Epithelial cell of proximal tubule (primary cell): ENCODE data around the gene ISYNA1. TPM values are rescaled to one million over a fixed set of nuclear protein-coding genes. Genes with fewer than 3 reads are reported as not detected.

Experiments
- DNase-seq: peaks from one replicate; pipeline ENCODE4 v3.0.0-alpha.2; 2011; ENCODE audit warnings: low read depth
- H3K4me3 ChIP-seq: 2 replicates; pipeline ENCODE4 v1.5.1; 2011; ENCODE audit warnings: low read depth, mild to moderate bottlenecking, low read length
- total RNA-seq: library from RNA; depleted of rRNA; stranded (reverse); fragments of >200 nt; gene quantifications from 2 replicates; pipeline ENCODE4 v1.2.3, GENCODE V29; 2015
- TF ChIP-seq, protein P1 (sequence below): conservative IDR thresholded peaks from 2 replicates; pipeline ENCODE4 v1.5.1; 2012; ENCODE audit warnings: low read depth, mild to moderate bottlenecking, low read length

Gene ISYNA1
- total RNA-seq, 1 donor from 2014 or later, result 115 TPM

DNA sequence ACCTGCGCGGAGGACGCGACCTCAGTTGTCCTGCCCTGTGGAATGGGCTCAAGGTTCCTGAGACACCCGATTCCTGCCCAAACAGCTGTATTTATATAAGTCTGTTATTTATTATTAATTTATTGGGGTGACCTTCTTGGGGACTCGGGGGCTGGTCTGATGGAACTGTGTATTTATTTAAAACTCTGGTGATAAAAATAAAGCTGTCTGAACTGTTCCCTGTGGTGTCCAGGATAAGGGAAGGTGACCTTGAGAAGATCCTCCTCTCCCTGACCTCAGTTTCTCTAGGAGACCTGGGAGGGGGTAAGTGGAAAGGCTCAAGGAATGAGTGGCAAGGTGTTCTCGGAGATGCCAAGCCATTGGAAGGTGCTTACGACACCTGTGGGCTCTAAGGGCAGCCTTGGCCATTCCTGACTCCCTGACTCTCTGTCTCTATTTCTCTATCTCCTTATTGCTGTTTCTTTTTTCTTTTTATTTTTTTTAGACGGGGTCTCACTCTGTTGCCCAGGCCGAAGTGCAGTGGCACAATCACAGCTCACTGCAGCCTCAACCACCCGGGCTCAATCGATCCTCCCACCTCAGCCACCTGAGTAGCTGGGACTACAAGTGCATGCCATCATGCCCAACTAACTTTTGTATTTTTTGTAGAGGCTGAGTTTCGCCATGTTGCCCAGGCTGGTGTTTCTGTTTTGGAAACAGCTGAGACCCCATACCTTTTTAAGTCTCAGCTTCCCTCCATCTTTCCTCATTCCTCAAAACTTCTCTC lies 48.8 kb downstream of the ISYNA1 start:
- H3K4me3 ChIP-seq, result peak overlapping the region; percentile 85
- DNase-seq, result no peak
- TF ChIP-seq, protein P1, sequence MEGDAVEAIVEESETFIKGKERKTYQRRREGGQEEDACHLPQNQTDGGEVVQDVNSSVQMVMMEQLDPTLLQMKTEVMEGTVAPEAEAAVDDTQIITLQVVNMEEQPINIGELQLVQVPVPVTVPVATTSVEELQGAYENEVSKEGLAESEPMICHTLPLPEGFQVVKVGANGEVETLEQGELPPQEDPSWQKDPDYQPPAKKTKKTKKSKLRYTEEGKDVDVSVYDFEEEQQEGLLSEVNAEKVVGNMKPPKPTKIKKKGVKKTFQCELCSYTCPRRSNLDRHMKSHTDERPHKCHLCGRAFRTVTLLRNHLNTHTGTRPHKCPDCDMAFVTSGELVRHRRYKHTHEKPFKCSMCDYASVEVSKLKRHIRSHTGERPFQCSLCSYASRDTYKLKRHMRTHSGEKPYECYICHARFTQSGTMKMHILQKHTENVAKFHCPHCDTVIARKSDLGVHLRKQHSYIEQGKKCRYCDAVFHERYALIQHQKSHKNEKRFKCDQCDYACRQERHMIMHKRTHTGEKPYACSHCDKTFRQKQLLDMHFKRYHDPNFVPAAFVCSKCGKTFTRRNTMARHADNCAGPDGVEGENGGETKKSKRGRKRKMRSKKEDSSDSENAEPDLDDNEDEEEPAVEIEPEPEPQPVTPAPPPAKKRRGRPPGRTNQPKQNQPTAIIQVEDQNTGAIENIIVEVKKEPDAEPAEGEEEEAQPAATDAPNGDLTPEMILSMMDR, result no peak

DNA sequence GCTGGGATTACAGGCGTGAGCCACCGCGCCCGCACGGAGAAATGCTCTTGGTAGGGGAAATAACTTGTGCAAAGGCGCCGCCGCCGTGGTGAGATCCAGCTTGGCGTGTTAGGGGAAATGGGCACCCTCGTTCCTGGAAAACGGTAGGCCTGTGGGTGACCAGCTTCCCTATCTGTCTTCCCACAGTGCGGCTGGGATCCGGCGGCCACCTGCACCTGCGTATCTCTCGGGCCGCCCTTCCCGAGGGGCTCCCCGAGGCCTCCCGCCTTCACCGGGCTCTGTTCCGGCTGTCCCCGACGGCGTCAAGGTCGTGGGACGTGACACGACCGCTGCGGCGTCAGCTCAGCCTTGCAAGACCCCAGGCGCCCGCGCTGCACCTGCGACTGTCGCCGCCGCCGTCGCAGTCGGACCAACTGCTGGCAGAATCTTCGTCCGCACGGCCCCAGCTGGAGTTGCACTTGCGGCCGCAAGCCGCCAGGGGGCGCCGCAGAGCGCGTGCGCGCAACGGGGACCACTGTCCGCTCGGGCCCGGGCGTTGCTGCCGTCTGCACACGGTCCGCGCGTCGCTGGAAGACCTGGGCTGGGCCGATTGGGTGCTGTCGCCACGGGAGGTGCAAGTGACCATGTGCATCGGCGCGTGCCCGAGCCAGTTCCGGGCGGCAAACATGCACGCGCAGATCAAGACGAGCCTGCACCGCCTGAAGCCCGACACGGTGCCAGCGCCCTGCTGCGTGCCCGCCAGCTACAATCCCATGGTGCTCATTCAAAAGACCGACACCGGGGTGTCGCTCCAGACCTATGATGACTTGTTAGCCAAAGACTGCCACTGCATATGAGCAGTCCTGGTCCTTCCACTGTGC lies 49.6 kb downstream of the ISYNA1 start:
- H3K4me3 ChIP-seq, result peak overlapping the region; percentile 85
- no peak for DNase-seq
- TF ChIP-seq, protein P1, result peak; percentile 76

- TF ChIP-seq, protein P1, result no peak
- no peak for DNase-seq
- H3K4me3 ChIP-seq, result peak overlapping the region; percentile 85
These were observed 51.2 kb downstream of the ISYNA1 start for GRCh38 chr19:18386543-18387271.

DNA sequence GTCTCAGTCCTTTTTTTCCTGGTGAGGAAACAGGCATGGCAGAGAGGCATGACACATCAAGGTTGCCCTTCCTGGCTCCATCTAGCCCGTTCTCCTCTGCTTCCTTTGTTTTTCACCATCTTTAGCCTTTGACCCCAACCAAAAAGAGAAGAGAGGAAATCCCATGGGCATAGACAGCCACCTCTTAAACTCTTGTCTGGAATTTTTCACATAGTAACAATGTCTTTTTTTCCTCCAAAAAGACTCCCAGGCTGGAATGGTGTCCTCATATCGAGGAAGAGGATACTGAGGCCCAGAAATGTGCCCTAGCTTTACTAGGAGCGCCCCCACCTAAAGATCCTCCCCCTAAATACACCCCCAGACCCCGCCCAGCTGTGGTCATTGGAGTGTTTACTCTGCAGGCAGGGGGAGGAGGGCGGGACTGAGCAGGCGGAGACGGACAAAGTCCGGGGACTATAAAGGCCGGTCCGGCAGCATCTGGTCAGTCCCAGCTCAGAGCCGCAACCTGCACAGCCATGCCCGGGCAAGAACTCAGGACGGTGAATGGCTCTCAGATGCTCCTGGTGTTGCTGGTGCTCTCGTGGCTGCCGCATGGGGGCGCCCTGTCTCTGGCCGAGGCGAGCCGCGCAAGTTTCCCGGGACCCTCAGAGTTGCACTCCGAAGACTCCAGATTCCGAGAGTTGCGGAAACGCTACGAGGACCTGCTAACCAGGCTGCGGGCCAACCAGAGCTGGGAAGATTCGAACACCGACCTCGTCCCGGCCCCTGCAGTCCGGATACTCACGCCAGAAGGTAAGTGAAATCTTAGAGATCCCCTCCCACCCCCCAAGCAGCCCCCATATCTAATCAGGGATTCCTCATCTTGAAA lies 52.0 kb downstream of the ISYNA1 start, which contains the start of gene GDF15:
Gene GDF15 (plus strand): TSS at position 484 of the 868 bp plus-strand sequence. CDS start 32 bp downstream, at position 516.
- peak; percentile 69 for DNase-seq
- H3K4me3 ChIP-seq, result peak within 1 kb of the TSS; percentile 85
- TF ChIP-seq, protein P1, result peak; percentile 91

GRCh38 chr19:18385359-18385674 lies 52.6 kb downstream of the ISYNA1 start:
- TF ChIP-seq, protein P1, result no peak
- no peak overlapping the region for H3K4me3 ChIP-seq
- DNase-seq, result no peak

DNA sequence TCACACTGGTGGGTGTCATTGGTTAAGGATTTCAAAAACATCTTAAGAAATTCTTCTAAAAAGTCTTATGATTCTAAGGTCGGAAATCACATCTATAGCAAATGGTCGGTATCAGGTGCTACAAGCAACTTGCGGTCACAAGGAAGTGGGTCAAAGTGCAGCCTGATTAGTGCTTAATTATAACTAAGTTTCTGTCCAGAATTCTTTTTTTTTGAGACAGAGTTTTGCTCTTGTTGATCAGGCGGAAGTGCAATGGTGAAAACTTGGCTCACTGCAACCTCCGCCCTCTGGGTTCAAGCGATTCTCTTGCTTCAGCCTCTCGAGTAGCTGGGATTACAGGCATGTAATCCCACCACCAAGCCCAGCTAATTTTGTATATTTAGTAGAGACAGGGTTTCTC lies 53.2 kb downstream of the ISYNA1 start:
- TF ChIP-seq, protein P1, result no peak
- no peak for DNase-seq
- H3K4me3 ChIP-seq, result no peak overlapping the region
